WTC11 (cell line): ENCODE data around the gene ADD2. TPM values are rescaled to one million over a fixed set of nuclear protein-coding genes. Genes with fewer than 3 reads are reported as not detected.
A peak's percentile ranks its signal among the peaks of the same experiment; 100 is the strongest.

Source experiments
- ATAC-seq: fragments of 200-7000 bp; cut with Tn5 transposase; 2 replicates; pipeline ENCODE4 v1.10.0; 2021; ENCODE audit warnings: mild to moderate bottlenecking, moderate library complexity
- CTCF ChIA-PET: fragments of 300-600 bp; sonication (Branson Sonifier 250); formaldehyde crosslinking; loops from one replicate; lab custom pipeline; 2021; ENCODE audit warnings: antibody characterized with exemption; lab: Charles Lee
- POLR2A ChIA-PET: fragments of 350-600 bp; sonication (Branson Sonifier 250); formaldehyde crosslinking; loops from one replicate; lab custom pipeline; 2021; ENCODE audit warnings: antibody characterized with exemption; lab: Charles Lee
- DNase-seq: peaks from one replicate; pipeline ENCODE4 v3.0.0; 2021; ENCODE audit warnings: low spot score
- H3K27ac Mint-ChIP-seq: 2 replicates; pipeline ENCODE4 v1.8.0; 2021; ENCODE audit warnings: mixed read lengths
- H3K27me3 Mint-ChIP-seq: 2 replicates; pipeline ENCODE4 v1.8.0; 2021; ENCODE audit warnings: low read depth, mild to moderate bottlenecking, moderate library complexity, mixed read lengths
- H3K36me3 Mint-ChIP-seq: 2 replicates; pipeline ENCODE4 v1.8.0; 2021; ENCODE audit warnings: mixed read lengths
- H3K4me1 Mint-ChIP-seq: 2 replicates; pipeline ENCODE4 v1.8.0; 2022; ENCODE audit warnings: mixed read lengths
- H3K4me3 Mint-ChIP-seq: 2 replicates; pipeline ENCODE4 v1.8.0; 2021; ENCODE audit warnings: mild to moderate bottlenecking, moderate library complexity, mixed read lengths
- H3K9me3 Mint-ChIP-seq: 2 replicates; pipeline ENCODE4 v1.8.0; 2021; ENCODE audit warnings: mixed read lengths
- CREM ChIP-seq: sonication (generic); formaldehyde crosslinking; IDR thresholded peaks from 2 replicates; pipeline ENCODE4 v1.8.1; 2022; ENCODE audit warnings: mild to moderate bottlenecking, missing genetic modification reagents, moderate library complexity
- CTCF ChIP-seq: fragments of 200-600 bp; IDR thresholded peaks from 2 replicates; pipeline ENCODE4 v1.8.0; 2022; ENCODE audit warnings: antibody characterized with exemption
- E2F4 ChIP-seq: sonication (generic); formaldehyde crosslinking; IDR thresholded peaks from 2 replicates; pipeline ENCODE4 v1.8.1; 2022; ENCODE audit warnings: low read depth, mild to moderate bottlenecking, moderate library complexity, missing genetic modification reagents, borderline replicate concordance
- E2F5 ChIP-seq: sonication (generic); formaldehyde crosslinking; IDR thresholded peaks from 2 replicates; pipeline ENCODE4 v1.8.1; 2022; ENCODE audit warnings: mild to moderate bottlenecking, moderate library complexity, missing genetic modification reagents
- ELF4 ChIP-seq: sonication (generic); formaldehyde crosslinking; IDR thresholded peaks from 2 replicates; pipeline ENCODE4 v1.8.1; 2022; ENCODE audit warnings: low read depth, mild to moderate bottlenecking, moderate library complexity, missing genetic modification reagents
- FOXP1 ChIP-seq: sonication (generic); formaldehyde crosslinking; IDR thresholded peaks from 2 replicates; pipeline ENCODE4 v1.8.0; 2022; ENCODE audit warnings: missing genetic modification reagents, mild to moderate bottlenecking, moderate library complexity, borderline replicate concordance
- IRF2 ChIP-seq: sonication (generic); formaldehyde crosslinking; IDR thresholded peaks from 2 replicates; pipeline ENCODE4 v1.8.0; 2022; ENCODE audit warnings: low read depth, missing genetic modification reagents, borderline replicate concordance
- MYBL2 ChIP-seq: sonication (generic); formaldehyde crosslinking; IDR thresholded peaks from 2 replicates; pipeline ENCODE4 v1.8.1; 2023; ENCODE audit warnings: mild to moderate bottlenecking, moderate library complexity, missing genetic modification reagents
- NFE2L1 ChIP-seq: sonication (generic); formaldehyde crosslinking; IDR thresholded peaks from 2 replicates; pipeline ENCODE4 v1.8.1; 2023; ENCODE audit warnings: missing genetic modification reagents
- NR1H2 ChIP-seq: sonication (generic); formaldehyde crosslinking; IDR thresholded peaks from 2 replicates; pipeline ENCODE4 v1.9.0; 2021; ENCODE audit warnings: mild to moderate bottlenecking, moderate library complexity, missing genetic modification reagents
- PRDM15 ChIP-seq: sonication (generic); formaldehyde crosslinking; IDR thresholded peaks from 2 replicates; pipeline ENCODE4 v1.8.0; 2022; ENCODE audit warnings: missing genetic modification reagents
- RELA ChIP-seq: sonication (generic); formaldehyde crosslinking; IDR thresholded peaks from 2 replicates; pipeline ENCODE4 v1.8.1; 2022; ENCODE audit warnings: missing genetic modification reagents, mild to moderate bottlenecking, borderline replicate concordance
- SMAD4 ChIP-seq: sonication (generic); formaldehyde crosslinking; IDR thresholded peaks from 2 replicates; pipeline ENCODE4 v1.8.0; 2022; ENCODE audit warnings: mild to moderate bottlenecking, missing genetic modification reagents
- TCF7 ChIP-seq: sonication (generic); formaldehyde crosslinking; IDR thresholded peaks from 2 replicates; pipeline ENCODE4 v1.8.0; 2022; ENCODE audit warnings: mild to moderate bottlenecking, low read depth, missing genetic modification reagents, moderate library complexity
- TP53 ChIP-seq: sonication (generic); formaldehyde crosslinking; IDR thresholded peaks from 2 replicates; pipeline ENCODE4 v1.8.1; 2023; ENCODE audit warnings: mild to moderate bottlenecking, missing genetic modification reagents
- ZNF121 ChIP-seq: sonication (generic); formaldehyde crosslinking; IDR thresholded peaks from 2 replicates; pipeline ENCODE4 v1.8.0; 2023; ENCODE audit warnings: missing genetic modification reagents
- ZNF263 ChIP-seq: sonication (generic); formaldehyde crosslinking; IDR thresholded peaks from 2 replicates; pipeline ENCODE4 v1.8.1; 2022; ENCODE audit warnings: low read depth, mild to moderate bottlenecking, moderate library complexity, missing genetic modification reagents
- ZNF425 ChIP-seq: fragments of 250-450 bp; sonication (Bioruptor Pico); conservative IDR thresholded peaks from 2 replicates; pipeline ENCODE4 v1.9.0; 2021; ENCODE audit warnings: mild to moderate bottlenecking
- total RNA-seq: library from RNA; stranded (reverse); gene quantifications from 3 replicates; pipeline ENCODE4 v1.2.3, GENCODE V29; 2021

The ADD2 gene
- total RNA-seq, 1 experiment from 2014 or later = 196 TPM

GRCh38 chr2:70726947-70727725 is 40.9 kb downstream of the ADD2 start:
- Mint-ChIP-seq H3K9me3 (no peaks in the 10 kb centered on the region), H3K27me3 (no peaks in the 10 kb centered on the region), H3K27ac (peak overlapping the region; percentile 77), H3K4me3 (no peak overlapping the region), H3K36me3 (no peaks in the 10 kb centered on the region), H3K4me1 (peaks cover 87% of the 10 kb centered on the region)
- ChIA-PET POLR2A (no interaction called here), CTCF (interaction anchor here (0.9 kb wide), 1 partner anchor 9 kb away, joined by 3 read pairs; no protein-coding TSS in a partner anchor)
- no peak for DNase-seq
- no peak for ATAC-seq
- TF ChIP-seq TP53 (CRISPR knock-in tag) = no peak
- no peak for TF ChIP-seq E2F5 (CRISPR knock-in tag)
- TF ChIP-seq TCF7 (CRISPR knock-in tag) = no peak
- TF ChIP-seq ELF4 (CRISPR knock-in tag) = no peak
- no peak for TF ChIP-seq ZNF263 (CRISPR knock-in tag)
- no peak for TF ChIP-seq NFE2L1
- no peak for TF ChIP-seq FOXP1 (CRISPR knock-in tag)
- no peak for TF ChIP-seq CREM
- no peak for TF ChIP-seq MYBL2 (CRISPR knock-in tag)
- no peak for TF ChIP-seq E2F4 (CRISPR knock-in tag)
- no peak for TF ChIP-seq ZNF425
- no peak for TF ChIP-seq ZNF121 (CRISPR knock-in tag)
- no peak for TF ChIP-seq CTCF
- TF ChIP-seq SMAD4 (CRISPR knock-in tag) = no peak
- TF ChIP-seq NR1H2 (CRISPR knock-in tag) = no peak
- no peak for TF ChIP-seq RELA (CRISPR knock-in tag)
- no peak for TF ChIP-seq IRF2 (CRISPR knock-in tag)
- TF ChIP-seq PRDM15 (CRISPR knock-in tag) = no peak
